Measurements from ENCODE around the gene PAEP.

PAEP gene

DNA sequence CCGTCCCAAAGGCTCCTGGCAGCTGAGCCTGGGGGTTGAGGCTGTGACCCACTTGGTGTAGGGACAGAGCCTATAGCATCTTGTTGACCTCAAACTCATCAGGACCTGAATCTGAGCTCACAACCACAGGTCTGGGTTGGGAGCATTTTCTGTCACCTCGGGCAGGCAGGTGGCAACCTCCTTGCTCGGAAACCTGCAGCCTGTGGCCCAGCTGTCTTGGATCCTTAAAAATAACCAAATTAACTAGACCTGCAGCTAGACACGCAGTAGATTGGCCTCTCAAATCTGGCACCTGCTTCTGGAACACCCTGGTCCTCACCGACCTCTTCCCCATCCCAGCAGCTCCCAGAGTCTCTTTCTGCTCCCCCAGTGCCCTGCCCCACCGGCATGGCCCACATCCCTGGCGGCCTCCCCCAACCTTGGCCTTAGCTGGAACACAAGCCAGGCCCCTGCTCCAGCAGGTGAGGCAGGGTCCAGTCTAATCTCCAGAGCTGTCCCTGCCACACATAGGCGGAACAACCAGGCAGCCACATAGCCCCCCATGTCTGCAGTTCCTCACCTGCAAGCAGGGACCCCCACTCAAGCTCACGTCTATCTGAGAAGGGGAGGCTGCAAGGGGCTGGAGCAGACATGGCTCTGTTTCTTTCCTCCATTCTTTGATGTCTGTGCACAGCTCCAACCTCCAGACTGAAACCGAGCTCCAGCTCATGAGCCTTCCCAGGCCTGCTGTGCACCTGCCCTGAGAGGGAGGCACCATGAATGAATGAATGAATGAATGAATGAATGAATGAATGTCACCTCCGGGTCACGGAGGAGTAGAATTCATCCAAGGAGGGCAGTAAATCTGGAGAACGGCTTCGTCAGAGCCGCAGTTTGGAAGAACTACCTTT, 28.3 kb downstream of the PAEP start:
- no peak for TF ChIP-seq GATA2 (IDR thresholded peaks at IDR 0.05; ENCODE audit: low read depth, low read length)

- TF ChIP-seq GATA2 (IDR thresholded peaks at IDR 0.05; ENCODE audit: low read depth, low read length) (no peak), GATA3 (IDR thresholded peaks at IDR 0.05; ENCODE audit: low read depth, low read length) (no peak)
These were observed 29.0 kb downstream of the PAEP start for GRCh38 chr9:135590486-135591079.

DNA sequence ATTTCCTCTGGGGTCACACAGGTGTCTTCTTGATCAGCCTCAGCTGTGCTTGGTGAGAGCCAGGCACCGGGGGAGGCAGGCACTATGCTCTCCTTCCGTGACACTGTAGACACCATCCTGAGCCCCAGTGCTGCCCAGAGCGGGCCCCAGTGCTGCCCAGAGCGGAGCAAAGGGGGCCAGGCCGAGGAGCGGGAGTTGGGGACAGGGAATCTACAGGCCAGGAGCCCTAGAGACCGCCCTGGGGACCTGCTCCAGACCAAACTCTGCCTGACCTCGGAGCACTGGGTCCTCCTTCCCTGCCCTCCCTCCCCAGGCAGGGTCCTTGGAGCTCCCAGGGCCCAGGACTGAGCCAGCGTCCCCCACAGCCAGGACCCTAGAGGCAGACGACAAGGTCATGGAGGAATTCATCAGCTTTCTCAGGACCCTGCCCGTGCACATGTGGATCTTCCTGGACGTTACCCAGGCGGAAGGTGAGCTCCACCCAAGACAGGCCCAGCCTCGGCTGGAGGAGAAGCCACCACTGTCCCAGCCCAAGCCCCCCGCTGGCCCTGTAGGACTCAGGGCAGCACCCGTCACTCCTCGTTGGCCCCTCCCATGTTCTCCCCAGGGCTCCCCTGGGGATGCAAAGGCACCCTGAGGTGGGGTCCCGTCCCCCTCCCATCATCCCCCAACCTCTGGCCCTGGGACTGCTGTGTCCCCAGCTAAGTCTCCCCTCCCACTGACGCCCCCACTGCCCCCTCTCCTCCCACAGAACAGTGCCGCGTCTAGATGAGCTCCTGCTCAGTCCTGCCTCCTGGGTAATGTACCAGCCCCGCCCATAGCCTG, 30.2 kb downstream of the PAEP start:
- TF ChIP-seq GATA2 (IDR thresholded peaks at IDR 0.05; ENCODE audit: low read depth, low read length): no peak
- no peak for TF ChIP-seq GATA3 (IDR thresholded peaks at IDR 0.05; ENCODE audit: low read depth, low read length)

DNA sequence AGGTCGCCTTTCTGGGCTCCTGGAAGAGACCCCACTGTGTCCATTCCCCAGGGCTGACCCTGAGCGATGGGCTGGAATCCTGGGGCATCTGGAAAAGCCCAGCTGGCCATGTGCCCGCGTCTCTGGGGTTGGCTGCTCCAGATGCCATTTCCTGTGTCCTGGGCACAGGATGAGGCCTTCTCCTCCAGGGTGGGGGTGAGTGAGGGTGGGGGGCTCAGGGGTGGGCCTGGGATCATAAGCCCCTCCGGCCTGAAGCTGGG, 30.7 kb downstream of the PAEP start:
- TF ChIP-seq GATA2 (IDR thresholded peaks at IDR 0.05; ENCODE audit: low read depth, low read length) (no peak), GATA3 (IDR thresholded peaks at IDR 0.05; ENCODE audit: low read depth, low read length) (no peak)

DNA sequence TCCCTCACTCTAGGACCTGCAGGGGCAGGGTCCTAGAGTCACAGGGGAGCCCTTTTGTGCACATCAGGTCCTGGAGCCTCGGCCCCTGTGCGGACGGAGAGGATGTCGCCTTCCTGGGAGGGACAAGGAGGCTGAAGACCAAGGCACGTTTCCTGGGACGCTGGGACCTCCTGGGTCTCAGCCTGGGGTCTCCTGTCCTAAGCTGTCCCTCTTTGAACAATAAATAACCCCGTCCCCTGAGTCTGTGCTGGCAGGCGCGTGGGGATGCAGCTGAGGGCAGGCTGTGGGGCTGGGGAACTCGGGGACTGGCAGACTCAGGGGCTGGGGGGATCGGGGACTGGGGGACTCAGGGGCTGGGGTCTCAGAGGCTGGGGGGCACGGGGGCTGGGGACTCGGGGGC, 31.1 kb downstream of the PAEP start:
- TF ChIP-seq GATA2 (IDR thresholded peaks at IDR 0.05; ENCODE audit: low read depth, low read length): no peak
- no peak for TF ChIP-seq GATA3 (IDR thresholded peaks at IDR 0.05; ENCODE audit: low read depth, low read length)

DNA sequence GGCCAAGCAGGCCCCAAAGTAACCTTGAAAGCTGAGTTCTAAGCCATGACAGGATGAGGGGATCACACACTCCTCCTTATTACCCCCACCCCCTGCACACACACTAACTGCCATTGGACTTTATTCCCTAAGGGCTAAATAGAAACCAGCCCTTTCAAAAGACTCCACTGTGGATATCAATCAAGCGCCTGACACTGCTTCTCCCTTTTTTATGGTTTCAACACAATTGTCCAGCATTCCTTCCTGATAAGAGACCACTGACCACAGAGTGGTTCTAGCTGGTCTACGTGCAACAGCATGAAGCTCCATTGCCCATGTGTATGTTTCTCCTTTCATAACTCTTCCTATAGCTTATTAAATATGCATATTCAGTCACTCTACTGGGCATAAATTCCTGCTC, 34.7 kb downstream of the PAEP start:
- TF ChIP-seq GATA3 (IDR thresholded peaks at IDR 0.05; ENCODE audit: low read depth, low read length): no peak
- no peak for TF ChIP-seq GATA2 (IDR thresholded peaks at IDR 0.05; ENCODE audit: low read depth, low read length)

GRCh38 chr9:135600296-135600817, 38.8 kb downstream of the PAEP start:
- TF ChIP-seq GATA3 (IDR thresholded peaks at IDR 0.05; ENCODE audit: low read depth, low read length) (no peak), GATA2 (IDR thresholded peaks at IDR 0.05; ENCODE audit: low read depth, low read length) (no peak)

DNA sequence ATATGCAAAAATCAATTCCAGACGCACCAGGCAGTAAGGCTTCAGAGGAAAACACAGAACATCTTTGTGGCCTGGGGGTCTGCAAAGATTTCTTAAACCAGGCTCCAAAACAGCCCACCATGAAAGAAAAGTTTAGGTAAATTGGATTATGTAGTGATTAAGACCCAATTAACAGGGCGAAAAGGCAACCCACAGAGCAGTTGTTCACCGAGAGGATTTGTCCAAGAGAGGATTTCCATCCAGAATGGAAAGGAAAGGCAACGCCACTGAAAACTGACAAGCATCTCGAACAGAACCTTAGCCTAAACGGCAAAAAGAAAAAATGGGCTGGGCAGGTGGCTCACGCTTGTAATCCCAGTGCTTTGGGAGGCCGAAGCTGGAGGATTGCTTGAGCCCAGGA, 40.4 kb downstream of the PAEP start:
- TF ChIP-seq GATA3 (IDR thresholded peaks at IDR 0.05; ENCODE audit: low read depth, low read length) (no peak), GATA2 (IDR thresholded peaks at IDR 0.05; ENCODE audit: low read depth, low read length) (no peak)

- TF ChIP-seq GATA3 (IDR thresholded peaks at IDR 0.05; ENCODE audit: low read depth, low read length) (no peak), GATA2 (IDR thresholded peaks at IDR 0.05; ENCODE audit: low read depth, low read length) (no peak)
These were observed 41.4 kb downstream of the PAEP start for GRCh38 chr9:135602789-135603481.

DNA sequence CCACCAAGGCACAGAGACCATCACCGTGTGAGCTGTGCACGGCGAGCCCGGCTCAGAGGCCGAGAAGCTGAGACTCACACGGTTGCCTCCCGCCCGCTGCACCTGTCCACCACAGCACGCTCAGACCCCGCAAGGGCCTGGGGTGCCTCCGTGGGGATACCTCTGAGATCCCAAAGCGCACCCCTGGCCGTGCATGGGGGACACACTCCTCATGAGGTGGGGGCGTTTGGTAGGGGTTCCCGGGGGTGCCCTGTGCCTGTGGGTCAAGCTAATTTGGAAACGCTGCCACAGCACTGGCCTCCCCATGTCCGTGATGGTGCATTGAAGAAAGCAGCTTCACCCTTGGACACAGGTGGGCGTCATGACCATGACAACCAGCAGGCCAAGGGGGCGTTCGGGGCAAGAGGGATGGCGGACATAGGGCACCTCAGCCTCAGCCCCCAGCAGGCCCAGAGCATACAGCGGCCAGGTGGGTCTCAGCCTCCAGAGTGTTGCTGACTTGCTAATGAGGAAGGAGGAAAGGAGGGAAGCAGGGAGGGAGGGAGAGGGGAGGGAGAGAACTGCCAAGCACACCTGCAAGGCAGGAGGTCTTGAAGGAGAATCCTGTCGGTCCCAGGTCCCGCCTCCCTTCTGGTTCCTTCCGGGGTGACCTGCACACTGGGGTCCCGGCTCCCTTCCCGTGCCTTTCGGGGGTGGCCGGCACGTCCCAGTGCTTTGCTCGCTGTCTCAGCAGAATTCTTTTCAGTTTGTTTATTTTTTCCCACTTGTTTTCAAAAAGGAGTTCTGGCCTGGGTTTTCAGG, 43.1 kb downstream of the PAEP start:
- TF ChIP-seq GATA2 (IDR thresholded peaks at IDR 0.05; ENCODE audit: low read depth, low read length) (no peak), GATA3 (IDR thresholded peaks at IDR 0.05; ENCODE audit: low read depth, low read length) (no peak)

DNA sequence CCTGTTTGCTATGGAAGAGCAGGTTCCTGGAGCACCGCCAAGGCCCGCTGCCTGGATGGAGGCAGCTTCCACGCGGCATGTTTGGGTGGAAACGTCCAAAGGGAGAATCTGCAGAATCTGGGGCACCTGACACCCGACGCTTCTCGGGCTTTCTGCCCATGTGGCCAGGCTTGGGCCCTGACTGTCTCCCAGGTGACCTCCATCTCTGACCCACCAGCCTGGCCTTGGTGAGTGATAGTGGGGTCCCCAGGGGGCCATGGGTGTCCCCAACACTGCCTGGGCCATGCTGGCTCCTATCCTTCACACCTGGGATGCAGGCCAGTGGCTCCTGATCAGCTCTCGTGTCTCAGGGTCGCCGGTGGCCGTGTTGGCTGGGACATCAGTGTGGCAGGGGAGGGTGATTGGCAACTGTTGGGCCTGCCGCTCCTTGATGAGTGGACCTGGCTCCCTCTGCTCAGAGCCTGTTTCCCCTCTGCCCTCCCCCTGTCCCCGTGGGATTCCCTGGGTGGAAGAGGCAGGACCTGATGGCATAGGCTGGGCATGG, 43.8 kb downstream of the PAEP start:
- TF ChIP-seq GATA3 (IDR thresholded peaks at IDR 0.05; ENCODE audit: low read depth, low read length) (no peak), GATA2 (IDR thresholded peaks at IDR 0.05; ENCODE audit: low read depth, low read length) (no peak)

DNA sequence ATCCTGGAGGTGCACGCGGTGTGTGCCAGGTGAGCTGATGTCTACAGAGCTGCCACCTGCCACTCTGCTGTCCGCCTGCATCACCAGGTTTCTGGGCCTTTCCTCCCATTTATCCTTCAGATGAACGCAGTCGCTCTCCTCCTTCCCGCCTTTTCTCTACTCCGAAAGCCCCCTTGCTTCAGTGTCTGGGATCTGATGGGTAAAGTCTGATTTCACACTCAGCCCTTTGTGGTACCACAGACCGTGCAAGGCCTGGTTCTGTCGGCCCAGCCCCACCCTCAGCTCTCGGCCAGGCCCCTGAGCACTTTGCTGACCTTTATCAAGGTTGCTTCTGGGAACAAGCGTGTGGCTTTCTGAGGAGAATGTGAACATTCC, 45.3 kb downstream of the PAEP start:
- no peak for TF ChIP-seq GATA3 (IDR thresholded peaks at IDR 0.05; ENCODE audit: low read depth, low read length)
- no peak for TF ChIP-seq GATA2 (IDR thresholded peaks at IDR 0.05; ENCODE audit: low read depth, low read length)
